OCI-LY3 (cell line): Measurements from ENCODE around the gene RGSL1.

Experiments
- EZH2phosphoT487 ChIP-seq: fragments of 200-600 bp; shearing (Covaris generic); IDR thresholded peaks from 2 replicates; pipeline ENCODE4 v1.6.1; 2018; ENCODE audit warnings: antibody characterized with exemption, mixed run types, low read depth
- TF ChIP-seq, protein P1 (sequence below): fragments of 200-600, 300-600 bp; sonication (generic); IDR thresholded peaks from 2 replicates; pipeline ENCODE4 v1.5.1; 2014; ENCODE audit warnings: antibody characterized with exemption, low read length, low read depth

DNA sequence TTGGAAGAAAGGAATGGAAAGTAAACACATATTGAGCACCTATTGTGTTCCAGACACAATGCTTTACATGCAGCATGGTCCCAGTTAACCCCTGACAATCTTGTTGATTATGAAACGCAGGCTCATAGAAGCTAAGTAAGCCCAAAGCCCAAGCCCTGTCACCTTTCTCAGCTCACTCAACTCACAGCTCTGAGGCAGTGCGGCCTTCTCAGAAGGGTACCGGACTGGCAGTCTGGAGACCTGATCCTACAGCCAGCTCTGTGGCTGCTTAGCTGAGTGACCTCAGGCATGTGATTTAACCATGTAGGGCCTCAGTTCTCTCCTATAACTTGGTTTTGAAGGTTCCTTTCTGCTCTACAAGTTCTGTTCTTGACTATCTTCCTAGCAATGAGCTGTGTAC, 139.6 kb downstream of the RGSL1 start:
- TF ChIP-seq, protein P1, sequence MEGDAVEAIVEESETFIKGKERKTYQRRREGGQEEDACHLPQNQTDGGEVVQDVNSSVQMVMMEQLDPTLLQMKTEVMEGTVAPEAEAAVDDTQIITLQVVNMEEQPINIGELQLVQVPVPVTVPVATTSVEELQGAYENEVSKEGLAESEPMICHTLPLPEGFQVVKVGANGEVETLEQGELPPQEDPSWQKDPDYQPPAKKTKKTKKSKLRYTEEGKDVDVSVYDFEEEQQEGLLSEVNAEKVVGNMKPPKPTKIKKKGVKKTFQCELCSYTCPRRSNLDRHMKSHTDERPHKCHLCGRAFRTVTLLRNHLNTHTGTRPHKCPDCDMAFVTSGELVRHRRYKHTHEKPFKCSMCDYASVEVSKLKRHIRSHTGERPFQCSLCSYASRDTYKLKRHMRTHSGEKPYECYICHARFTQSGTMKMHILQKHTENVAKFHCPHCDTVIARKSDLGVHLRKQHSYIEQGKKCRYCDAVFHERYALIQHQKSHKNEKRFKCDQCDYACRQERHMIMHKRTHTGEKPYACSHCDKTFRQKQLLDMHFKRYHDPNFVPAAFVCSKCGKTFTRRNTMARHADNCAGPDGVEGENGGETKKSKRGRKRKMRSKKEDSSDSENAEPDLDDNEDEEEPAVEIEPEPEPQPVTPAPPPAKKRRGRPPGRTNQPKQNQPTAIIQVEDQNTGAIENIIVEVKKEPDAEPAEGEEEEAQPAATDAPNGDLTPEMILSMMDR, result no peak
- TF ChIP-seq EZH2phosphoT487, result no peak
